Parathyroid adenoma (tissue), 2 donors: Measurements from ENCODE around the gene MAGI2.

ENCODE experiments used
- H2AFZ ChIP-seq: fragments of 300-600 bp; sonication (generic); one replicate; pipeline ENCODE4 v1.7.0; 2017; ENCODE audit warnings: antibody characterized with exemption, mild to moderate bottlenecking
- H3K27ac ChIP-seq: fragments of 300-600 bp; sonication (generic); one replicate; pipeline ENCODE4 v1.7.0; 2017
- H3K27me3 ChIP-seq: fragments of 300-600 bp; sonication (generic); one replicate; pipeline ENCODE4 v1.7.0; 2017; ENCODE audit warnings: low read length; ENCODE audit not compliant: control insufficient read depth, insufficient read depth
- H3K36me3 ChIP-seq: fragments of 300-600 bp; sonication (generic); one replicate; pipeline ENCODE4 v1.7.0; 2017; ENCODE audit warnings: low read length; ENCODE audit not compliant: control insufficient read depth, insufficient read depth
- H3K4me1 ChIP-seq: fragments of 300-600 bp; sonication (generic); one replicate; pipeline ENCODE4 v1.7.0; 2017; ENCODE audit warnings: control low read depth
- H3K4me2 ChIP-seq: fragments of 300-600 bp; sonication (generic); one replicate; pipeline ENCODE4 v1.7.0; 2017; ENCODE audit warnings: low read length
- H3K4me3 ChIP-seq: fragments of 300-600 bp; sonication (generic); one replicate; pipeline ENCODE4 v1.7.0; 2017; ENCODE audit warnings: low read depth, low read length
- H3K79me2 ChIP-seq: fragments of 300-600 bp; sonication (generic); one replicate; pipeline ENCODE4 v1.7.0; 2017; ENCODE audit warnings: control low read depth
- H3K9ac ChIP-seq: fragments of 300-600 bp; sonication (generic); one replicate; pipeline ENCODE4 v1.7.0; 2017; ENCODE audit warnings: mild to moderate bottlenecking
- H3K9me3 ChIP-seq: fragments of 300-600 bp; sonication (generic); one replicate; pipeline ENCODE4 v1.7.0; 2017; ENCODE audit warnings: low read length; ENCODE audit not compliant: control insufficient read depth
- TF ChIP-seq, protein P1 (sequence below): fragments of 300-600 bp; sonication (generic); IDR thresholded peaks from one replicate; pipeline ENCODE4 v1.7.0; 2017; ENCODE audit warnings: antibody characterized with exemption, mild to moderate bottlenecking
- donor health status: primary hyperparathyroidism.

Gene MAGI2

DNA sequence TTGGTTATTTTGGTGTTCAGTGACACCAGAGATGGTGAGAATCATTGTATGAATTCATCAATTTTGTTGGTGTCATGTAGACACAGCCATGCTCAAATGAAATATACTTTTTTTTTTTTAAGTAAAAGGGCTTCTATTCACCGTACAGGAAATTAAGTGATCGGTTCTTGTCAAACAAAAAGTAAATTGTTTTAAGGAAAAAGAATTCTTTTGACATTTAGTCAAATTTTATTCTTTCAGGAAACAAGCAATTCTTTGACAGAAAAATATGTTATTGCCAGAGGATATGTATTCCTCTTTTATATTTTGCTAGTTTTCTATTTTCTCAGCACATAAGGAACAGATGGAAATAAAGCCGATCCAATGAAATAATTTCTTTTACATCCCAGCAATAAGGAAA is 551.9 kb downstream of the MAGI2 start:
- no peaks in the 10 kb centered on the region for H3K27me3 ChIP-seq
- H3K4me3 ChIP-seq = no peak overlapping the region
- TF ChIP-seq, protein P1, sequence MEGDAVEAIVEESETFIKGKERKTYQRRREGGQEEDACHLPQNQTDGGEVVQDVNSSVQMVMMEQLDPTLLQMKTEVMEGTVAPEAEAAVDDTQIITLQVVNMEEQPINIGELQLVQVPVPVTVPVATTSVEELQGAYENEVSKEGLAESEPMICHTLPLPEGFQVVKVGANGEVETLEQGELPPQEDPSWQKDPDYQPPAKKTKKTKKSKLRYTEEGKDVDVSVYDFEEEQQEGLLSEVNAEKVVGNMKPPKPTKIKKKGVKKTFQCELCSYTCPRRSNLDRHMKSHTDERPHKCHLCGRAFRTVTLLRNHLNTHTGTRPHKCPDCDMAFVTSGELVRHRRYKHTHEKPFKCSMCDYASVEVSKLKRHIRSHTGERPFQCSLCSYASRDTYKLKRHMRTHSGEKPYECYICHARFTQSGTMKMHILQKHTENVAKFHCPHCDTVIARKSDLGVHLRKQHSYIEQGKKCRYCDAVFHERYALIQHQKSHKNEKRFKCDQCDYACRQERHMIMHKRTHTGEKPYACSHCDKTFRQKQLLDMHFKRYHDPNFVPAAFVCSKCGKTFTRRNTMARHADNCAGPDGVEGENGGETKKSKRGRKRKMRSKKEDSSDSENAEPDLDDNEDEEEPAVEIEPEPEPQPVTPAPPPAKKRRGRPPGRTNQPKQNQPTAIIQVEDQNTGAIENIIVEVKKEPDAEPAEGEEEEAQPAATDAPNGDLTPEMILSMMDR = no peak
- no peaks in the 10 kb centered on the region for H3K9me3 ChIP-seq
- H3K4me2 ChIP-seq = no peak overlapping the region
- no peaks in the 10 kb centered on the region for H3K36me3 ChIP-seq
- no peaks in the 10 kb centered on the region for H3K79me2 ChIP-seq
- no peak overlapping the region for H2AFZ ChIP-seq
- no peak overlapping the region for H3K27ac ChIP-seq
- H3K9ac ChIP-seq = no peak overlapping the region
- H3K4me1 ChIP-seq = no peaks in the 10 kb centered on the region

DNA sequence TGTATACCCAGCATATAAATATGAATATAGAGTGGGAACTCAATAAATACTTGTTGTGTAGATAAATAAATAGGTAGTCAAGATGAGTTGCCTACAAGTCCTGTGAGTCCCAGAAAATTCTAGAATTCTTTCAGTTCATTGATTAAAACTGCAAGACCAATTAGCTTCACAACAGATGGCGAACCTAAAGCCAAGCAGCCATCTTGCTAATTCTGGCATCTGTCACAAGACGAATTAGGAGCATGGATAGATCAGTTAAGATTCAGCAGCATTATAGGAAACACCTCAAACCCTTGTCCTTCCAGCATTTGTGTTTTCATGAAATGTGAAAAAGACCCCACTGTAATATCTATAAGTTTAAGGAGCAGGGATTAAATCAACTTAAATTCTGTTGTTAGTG is 552.7 kb downstream of the MAGI2 start:
- no peaks in the 10 kb centered on the region for H3K27me3 ChIP-seq
- H3K4me2 ChIP-seq = no peak overlapping the region
- no peak overlapping the region for H3K27ac ChIP-seq
- no peak overlapping the region for H3K9ac ChIP-seq
- no peak overlapping the region for H2AFZ ChIP-seq
- TF ChIP-seq, protein P1 = no peak
- no peaks in the 10 kb centered on the region for H3K36me3 ChIP-seq
- H3K79me2 ChIP-seq = no peaks in the 10 kb centered on the region
- no peaks in the 10 kb centered on the region for H3K9me3 ChIP-seq
- no peak overlapping the region for H3K4me3 ChIP-seq
- H3K4me1 ChIP-seq = no peaks in the 10 kb centered on the region

- H3K36me3 ChIP-seq = no peaks in the 10 kb centered on the region
- no peaks in the 10 kb centered on the region for H3K79me2 ChIP-seq
- H3K9me3 ChIP-seq = no peaks in the 10 kb centered on the region
- no peaks in the 10 kb centered on the region for H3K4me1 ChIP-seq
- no peaks in the 10 kb centered on the region for H3K27me3 ChIP-seq
- H3K9ac ChIP-seq = no peak overlapping the region
- TF ChIP-seq, protein P1 = no peak
- no peak overlapping the region for H2AFZ ChIP-seq
- no peak overlapping the region for H3K4me3 ChIP-seq
- H3K4me2 ChIP-seq = no peak overlapping the region
- no peak overlapping the region for H3K27ac ChIP-seq
These were observed 558.1 kb downstream of the MAGI2 start for GRCh38 chr7:78895393-78895792.

- no peaks in the 10 kb centered on the region for H3K9me3 ChIP-seq
- H3K79me2 ChIP-seq = no peaks in the 10 kb centered on the region
- H3K36me3 ChIP-seq = no peaks in the 10 kb centered on the region
- TF ChIP-seq, protein P1 = no peak
- no peak overlapping the region for H3K4me3 ChIP-seq
- no peak overlapping the region for H3K4me2 ChIP-seq
- no peak overlapping the region for H2AFZ ChIP-seq
- H3K9ac ChIP-seq = no peak overlapping the region
- H3K27me3 ChIP-seq = no peaks in the 10 kb centered on the region
- H3K4me1 ChIP-seq = no peaks in the 10 kb centered on the region
- H3K27ac ChIP-seq = no peak overlapping the region
These were observed 574.3 kb downstream of the MAGI2 start for GRCh38 chr7:78879206-78879605.

DNA sequence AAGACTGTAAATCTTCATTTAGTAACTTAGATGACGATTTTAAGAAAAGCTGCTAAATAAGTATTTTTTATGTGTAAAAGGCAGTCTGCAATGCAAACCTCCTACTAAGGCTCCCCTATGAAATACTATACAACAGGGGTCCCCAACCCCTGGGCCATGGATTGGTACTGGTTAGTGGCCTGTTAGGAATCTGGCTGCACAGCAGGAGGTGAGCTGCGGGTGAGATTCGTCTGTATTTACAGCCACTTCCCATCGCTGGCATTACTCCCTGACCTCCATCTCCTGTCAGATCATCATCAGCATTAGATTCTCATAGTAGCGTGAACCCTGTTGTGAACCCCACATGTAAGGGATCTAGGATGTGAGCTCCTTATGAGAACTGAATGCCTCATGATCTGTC is 580.4 kb downstream of the MAGI2 start:
- no peak overlapping the region for H2AFZ ChIP-seq
- TF ChIP-seq, protein P1 = no peak
- H3K4me3 ChIP-seq = no peak overlapping the region
- H3K27me3 ChIP-seq = no peaks in the 10 kb centered on the region
- H3K4me2 ChIP-seq = no peak overlapping the region
- H3K9ac ChIP-seq = no peak overlapping the region
- no peaks in the 10 kb centered on the region for H3K4me1 ChIP-seq
- no peaks in the 10 kb centered on the region for H3K36me3 ChIP-seq
- H3K79me2 ChIP-seq = no peaks in the 10 kb centered on the region
- H3K27ac ChIP-seq = no peak overlapping the region
- no peaks in the 10 kb centered on the region for H3K9me3 ChIP-seq
